ENCODE data around the gene ESRP2.

Gene ESRP2

GRCh38 chr16:68216240-68216639 is 19.7 kb downstream of the ESRP2 start:
- H3F3A ChIP-seq (ENCODE audit: low read depth), result no peaks in the 10 kb centered on the region
- no peak overlapping the region for H3K4me3 ChIP-seq (ENCODE audit: low read length, poor library complexity, severe bottlenecking)
- TF ChIP-seq, protein P1, sequence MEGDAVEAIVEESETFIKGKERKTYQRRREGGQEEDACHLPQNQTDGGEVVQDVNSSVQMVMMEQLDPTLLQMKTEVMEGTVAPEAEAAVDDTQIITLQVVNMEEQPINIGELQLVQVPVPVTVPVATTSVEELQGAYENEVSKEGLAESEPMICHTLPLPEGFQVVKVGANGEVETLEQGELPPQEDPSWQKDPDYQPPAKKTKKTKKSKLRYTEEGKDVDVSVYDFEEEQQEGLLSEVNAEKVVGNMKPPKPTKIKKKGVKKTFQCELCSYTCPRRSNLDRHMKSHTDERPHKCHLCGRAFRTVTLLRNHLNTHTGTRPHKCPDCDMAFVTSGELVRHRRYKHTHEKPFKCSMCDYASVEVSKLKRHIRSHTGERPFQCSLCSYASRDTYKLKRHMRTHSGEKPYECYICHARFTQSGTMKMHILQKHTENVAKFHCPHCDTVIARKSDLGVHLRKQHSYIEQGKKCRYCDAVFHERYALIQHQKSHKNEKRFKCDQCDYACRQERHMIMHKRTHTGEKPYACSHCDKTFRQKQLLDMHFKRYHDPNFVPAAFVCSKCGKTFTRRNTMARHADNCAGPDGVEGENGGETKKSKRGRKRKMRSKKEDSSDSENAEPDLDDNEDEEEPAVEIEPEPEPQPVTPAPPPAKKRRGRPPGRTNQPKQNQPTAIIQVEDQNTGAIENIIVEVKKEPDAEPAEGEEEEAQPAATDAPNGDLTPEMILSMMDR (conservative IDR thresholded peaks at IDR 0.05; ENCODE audit: low read length), result no peak
- no peak for TF ChIP-seq EZH2phosphoT487 (IDR thresholded peaks at IDR 0.05; ENCODE audit: borderline replicate concordance)
- H3K36me3 ChIP-seq (ENCODE audit: insufficient read depth, low read length), result peaks cover 46% of the 10 kb centered on the region; the same call in 1 of the 2 replicates
- no peaks in the 10 kb centered on the region for H3K9me3 ChIP-seq (ENCODE audit: insufficient read depth, low read depth, low read length)
- no peak overlapping the region for H3K9ac ChIP-seq (ENCODE audit: low read depth, low read length, poor library complexity, severe bottlenecking)
- H3K4me1 ChIP-seq (ENCODE audit: insufficient read depth, low read length, poor library complexity, severe bottlenecking), result no peaks in the 10 kb centered on the region
- H3K27me3 ChIP-seq (ENCODE audit: insufficient read depth, low read length, poor library complexity, severe bottlenecking), result no peaks in the 10 kb centered on the region
- peaks cover 6% of the 10 kb centered on the region for H4K20me1 ChIP-seq (ENCODE audit: insufficient read depth, low read length, poor library complexity, severe bottlenecking)
- H3K9me2 ChIP-seq (replicated peaks; ENCODE audit: low read depth, low read length), result no peaks in the 10 kb centered on the region
- H3K4me2 ChIP-seq (ENCODE audit: low read depth, low read length, poor library complexity, severe bottlenecking), result no peak overlapping the region
- no peak overlapping the region for H2AFZ ChIP-seq (ENCODE audit: low read length)
- peaks cover 53% of the 10 kb centered on the region; the same call in 1 of the 2 replicates for H3K79me2 ChIP-seq (ENCODE audit: insufficient read depth, low read length)

DNA sequence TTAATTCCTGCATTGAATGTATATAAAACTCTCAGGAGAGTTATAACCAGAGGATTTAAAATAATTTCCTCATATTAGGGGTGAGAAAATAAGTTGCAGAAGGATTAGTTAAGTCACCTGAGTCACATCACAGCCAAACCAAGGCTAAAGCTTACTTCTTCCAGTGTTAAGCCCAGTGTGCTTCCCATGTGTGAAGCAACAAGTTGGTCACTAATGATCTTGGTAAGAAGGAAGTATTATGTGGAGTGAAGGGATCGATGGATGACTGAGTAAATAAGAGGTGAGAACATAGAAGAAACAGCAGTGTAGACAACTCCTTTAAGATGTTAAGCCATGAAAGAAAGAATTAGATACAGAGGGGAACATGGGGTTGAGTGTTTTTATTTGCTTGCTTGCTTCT is 20.6 kb downstream of the ESRP2 start:
- Histone ChIP-seq H4K20me1 (ENCODE audit: insufficient read depth, low read length, poor library complexity, severe bottlenecking) (peaks cover 10% of the 10 kb centered on the region), H3F3A (ENCODE audit: low read depth) (no peaks in the 10 kb centered on the region), H3K79me2 (ENCODE audit: insufficient read depth, low read length) (peaks cover 56% of the 10 kb centered on the region; the same call in 1 of the 2 replicates), H2AFZ (ENCODE audit: low read length) (no peak overlapping the region), H3K4me2 (ENCODE audit: low read depth, low read length, poor library complexity, severe bottlenecking) (no peak overlapping the region), H3K9ac (ENCODE audit: low read depth, low read length, poor library complexity, severe bottlenecking) (no peak overlapping the region), H3K36me3 (ENCODE audit: insufficient read depth, low read length) (peaks cover 39% of the 10 kb centered on the region; the same call in 1 of the 2 replicates), H3K9me3 (ENCODE audit: insufficient read depth, low read depth, low read length) (no peaks in the 10 kb centered on the region), H3K9me2 (replicated peaks; ENCODE audit: low read depth, low read length) (no peaks in the 10 kb centered on the region), H3K27me3 (ENCODE audit: insufficient read depth, low read length, poor library complexity, severe bottlenecking) (no peaks in the 10 kb centered on the region), H3K4me3 (ENCODE audit: low read length, poor library complexity, severe bottlenecking) (no peak overlapping the region), H3K4me1 (ENCODE audit: insufficient read depth, low read length, poor library complexity, severe bottlenecking) (no peaks in the 10 kb centered on the region)
- TF ChIP-seq EZH2phosphoT487 (IDR thresholded peaks at IDR 0.05; ENCODE audit: borderline replicate concordance), result no peak
- TF ChIP-seq, protein P1 (conservative IDR thresholded peaks at IDR 0.05; ENCODE audit: low read length), result no peak

- Histone ChIP-seq H3K79me2 (ENCODE audit: insufficient read depth, low read length) (peaks cover 53% of the 10 kb centered on the region; the same call in 1 of the 2 replicates), H3K9me3 (ENCODE audit: insufficient read depth, low read depth, low read length) (no peaks in the 10 kb centered on the region), H3K9me2 (replicated peaks; ENCODE audit: low read depth, low read length) (no peaks in the 10 kb centered on the region), H3K4me3 (ENCODE audit: low read length, poor library complexity, severe bottlenecking) (no peak overlapping the region), H3K4me1 (ENCODE audit: insufficient read depth, low read length, poor library complexity, severe bottlenecking) (no peaks in the 10 kb centered on the region), H2AFZ (ENCODE audit: low read length) (no peak overlapping the region), H3K9ac (ENCODE audit: low read depth, low read length, poor library complexity, severe bottlenecking) (no peak overlapping the region), H4K20me1 (ENCODE audit: insufficient read depth, low read length, poor library complexity, severe bottlenecking) (peaks cover 11% of the 10 kb centered on the region), H3F3A (ENCODE audit: low read depth) (no peaks in the 10 kb centered on the region), H3K36me3 (ENCODE audit: insufficient read depth, low read length) (peaks cover 34% of the 10 kb centered on the region; the same call in 1 of the 2 replicates), H3K4me2 (ENCODE audit: low read depth, low read length, poor library complexity, severe bottlenecking) (no peak overlapping the region), H3K27me3 (ENCODE audit: insufficient read depth, low read length, poor library complexity, severe bottlenecking) (no peaks in the 10 kb centered on the region)
- TF ChIP-seq, protein P1 (conservative IDR thresholded peaks at IDR 0.05; ENCODE audit: low read length), result no peak
- TF ChIP-seq EZH2phosphoT487 (IDR thresholded peaks at IDR 0.05; ENCODE audit: borderline replicate concordance), result no peak
These were observed 21.2 kb downstream of the ESRP2 start for GRCh38 chr16:68214726-68215125.
